HEK293 (cell line): ENCODE results near the gene DHCR7.

ENCODE experiments used
- ZNF174 ChIP-seq: fragments of 450-650 bp; formaldehyde crosslinking; IDR thresholded peaks from 2 replicates; pipeline ENCODE4 v1.5.0; 2017; ENCODE audit warnings: missing biosample characterization, mild to moderate bottlenecking, missing genetic modification characterization
- ZNF366 ChIP-seq: fragments of 450-650 bp; formaldehyde crosslinking; conservative IDR thresholded peaks from 2 replicates; pipeline ENCODE4 v1.5.1; 2016; ENCODE audit warnings: missing biosample characterization, missing genetic modification characterization
- TF ChIP-seq, protein P1 (sequence below): fragments of 450-650 bp; formaldehyde crosslinking; IDR thresholded peaks from 2 replicates; pipeline ENCODE4 v1.5.1; 2016; ENCODE audit warnings: missing biosample characterization, missing genetic modification characterization

DNA sequence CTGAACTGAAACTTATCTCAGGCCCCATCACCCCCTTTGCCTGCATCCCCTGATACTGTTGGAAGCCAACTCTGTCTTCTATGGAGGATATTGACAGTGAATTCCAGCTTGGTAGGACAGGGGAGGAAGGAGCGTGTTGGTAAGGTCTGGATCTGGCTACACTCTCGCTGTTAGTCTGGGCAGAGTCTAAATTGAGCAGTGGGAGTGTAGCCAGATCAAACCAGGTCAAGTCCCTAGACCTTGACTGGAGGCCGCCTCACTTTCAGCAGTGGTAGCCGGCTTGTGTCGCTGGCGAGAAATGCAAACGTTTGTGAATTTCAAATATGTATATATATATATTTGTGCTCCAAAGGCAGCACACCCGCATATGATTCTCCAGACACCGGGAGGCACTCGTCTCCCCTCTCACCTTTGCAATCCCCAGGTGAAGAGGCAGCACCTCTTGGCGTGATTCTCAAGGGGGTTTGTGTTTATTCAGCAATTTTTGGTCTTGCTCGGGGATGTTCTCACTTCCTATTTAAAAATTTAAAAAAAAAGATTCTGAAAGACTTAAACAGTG, 26.7 kb downstream of the DHCR7 start:
- TF ChIP-seq, protein P1, sequence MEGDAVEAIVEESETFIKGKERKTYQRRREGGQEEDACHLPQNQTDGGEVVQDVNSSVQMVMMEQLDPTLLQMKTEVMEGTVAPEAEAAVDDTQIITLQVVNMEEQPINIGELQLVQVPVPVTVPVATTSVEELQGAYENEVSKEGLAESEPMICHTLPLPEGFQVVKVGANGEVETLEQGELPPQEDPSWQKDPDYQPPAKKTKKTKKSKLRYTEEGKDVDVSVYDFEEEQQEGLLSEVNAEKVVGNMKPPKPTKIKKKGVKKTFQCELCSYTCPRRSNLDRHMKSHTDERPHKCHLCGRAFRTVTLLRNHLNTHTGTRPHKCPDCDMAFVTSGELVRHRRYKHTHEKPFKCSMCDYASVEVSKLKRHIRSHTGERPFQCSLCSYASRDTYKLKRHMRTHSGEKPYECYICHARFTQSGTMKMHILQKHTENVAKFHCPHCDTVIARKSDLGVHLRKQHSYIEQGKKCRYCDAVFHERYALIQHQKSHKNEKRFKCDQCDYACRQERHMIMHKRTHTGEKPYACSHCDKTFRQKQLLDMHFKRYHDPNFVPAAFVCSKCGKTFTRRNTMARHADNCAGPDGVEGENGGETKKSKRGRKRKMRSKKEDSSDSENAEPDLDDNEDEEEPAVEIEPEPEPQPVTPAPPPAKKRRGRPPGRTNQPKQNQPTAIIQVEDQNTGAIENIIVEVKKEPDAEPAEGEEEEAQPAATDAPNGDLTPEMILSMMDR, result no peak
- TF ChIP-seq ZNF366 (tag by site-specific recombination), result no peak
- TF ChIP-seq ZNF174 (tag by site-specific recombination), result no peak
